PC-9 (cell line): ENCODE data around the gene NATD1. TPM values are rescaled to one million over a fixed set of nuclear protein-coding genes. Genes with fewer than 3 reads are reported as not detected.
A peak's percentile ranks its signal among the peaks of the same experiment; 100 is the strongest.

Experiments used
- BruUV-seq: library from RNA; stranded (reverse); fragments of 400-500 nt; replicated peaks from 2 replicates; lab custom pipeline; 2021; lab: Mats Ljungman, UMichigan
- CTCF ChIA-PET: fragments of 300-600 bp; sonication (Branson Sonifier 250); formaldehyde crosslinking; loops from one replicate; lab custom pipeline; 2022; ENCODE audit warnings: antibody characterized with exemption; lab: Charles Lee
- POLR2A ChIA-PET: fragments of 300-600 bp; sonication (Branson Sonifier 250); formaldehyde crosslinking; loops from one replicate; lab custom pipeline; 2022; ENCODE audit warnings: antibody characterized with exemption; ENCODE audit not compliant: unreplicated experiment; lab: Charles Lee
- DNase-seq, 2 experiments: peaks; one replicate each; pipeline versions ENCODE4 v3.0.0 to v3.0.0-alpha.2; 2015 to 2022; ENCODE audit warnings: mixed read lengths in 1 of 2
- H2AFZ ChIP-seq: fragments of 200-600 bp; sonication (generic); 2 replicates; pipeline ENCODE4 v1.8.1; 2017; ENCODE audit warnings: antibody characterized with exemption
- H3F3A ChIP-seq: fragments of 200-600 bp; sonication (generic); 2 replicates; pipeline ENCODE4 v1.8.1; 2017; ENCODE audit warnings: antibody characterized with exemption, mild to moderate bottlenecking, low read depth; ENCODE audit not compliant: insufficient read depth
- H3K27ac ChIP-seq: fragments of 200-600 bp; sonication (generic); 2 replicates; pipeline ENCODE4 v1.6.1; 2016; ENCODE audit warnings: mixed run types
- H3K27me3 ChIP-seq: fragments of 200-600 bp; sonication (generic); 2 replicates; pipeline ENCODE4 v1.6.1; 2016; ENCODE audit warnings: low read depth, mixed run types; ENCODE audit not compliant: insufficient read depth
- H3K36me3 ChIP-seq: fragments of 200-600 bp; sonication (generic); 2 replicates; pipeline ENCODE4 v1.6.1; 2016; ENCODE audit warnings: low read depth, mixed run types
- H3K4me1 ChIP-seq: fragments of 200-600 bp; sonication (generic); replicated peaks from 2 replicates; pipeline ENCODE4 v1.6.1; 2016; ENCODE audit warnings: mixed run types; ENCODE audit not compliant: insufficient read depth
- H3K4me2 ChIP-seq: fragments of 200-600 bp; sonication (generic); 2 replicates; pipeline ENCODE4 v1.6.1; 2017; ENCODE audit warnings: mixed run types
- H3K4me3 ChIP-seq: fragments of 200-600 bp; sonication (generic); 2 replicates; pipeline ENCODE4 v1.6.1; 2016; ENCODE audit warnings: mixed run types
- H3K79me2 ChIP-seq: fragments of 200-600 bp; sonication (generic); 2 replicates; pipeline ENCODE4 v1.6.1; 2017; ENCODE audit warnings: low read depth, mixed run types
- H3K9me2 ChIP-seq: fragments of 200-600 bp; sonication (generic); 2 replicates; pipeline ENCODE4 v1.8.1; 2017; ENCODE audit warnings: mild to moderate bottlenecking; ENCODE audit not compliant: insufficient read depth
- H3K9me3 ChIP-seq: fragments of 200-600 bp; sonication (generic); 2 replicates; pipeline ENCODE4 v1.8.1; 2016; ENCODE audit warnings: low read depth; ENCODE audit not compliant: insufficient read depth
- H4K20me1 ChIP-seq: fragments of 200-600 bp; sonication (generic); 2 replicates; pipeline ENCODE4 v1.8.1; 2017; ENCODE audit not compliant: insufficient read depth
- CTCF ChIP-seq: fragments of 200-600 bp; sonication (generic); conservative IDR thresholded peaks from 2 replicates; pipeline ENCODE4 v1.6.1; 2017; ENCODE audit warnings: mixed run types, antibody characterized with exemption, mild to moderate bottlenecking, moderate library complexity
- EZH2 ChIP-seq: fragments of 200-600 bp; sonication (generic); IDR thresholded peaks from 2 replicates; pipeline ENCODE4 v1.8.0; 2017; ENCODE audit warnings: antibody characterized with exemption, low read depth
- intact Hi-C: fragments of 100-400 bp; cut with micrococcal nuclease; formaldehyde crosslinking; loops from one replicate; pipeline ENCODE4 v1.10.0; 2022; ENCODE audit not compliant: unreplicated experiment
- total RNA-seq: library from RNA; stranded (reverse); gene quantifications from 2 replicates; pipeline ENCODE4 v1.2.3, GENCODE V29; 2021

Gene NATD1
- total RNA-seq, 1 experiment from 2014 or later: 5.4 TPM

GRCh38 chr17:21280081-21280518 is 26.9 kb upstream of the NATD1 start:
- DNase-seq: peak; percentile 60 to 89
- H3K9me2 ChIP-seq: no peaks in the 10 kb centered on the region
- 0 out of 2 replicates have a peak, but pooled peaks cover 4% of the 10 kb centered on the region for H4K20me1 ChIP-seq
- no peaks in the 10 kb centered on the region for H3K36me3 ChIP-seq
- no peak overlapping the region for H3K4me3 ChIP-seq
- peaks cover 4% of the 10 kb centered on the region for H3K79me2 ChIP-seq
- intact Hi-C loops: loop anchor here (1.0 to 2.0 kb wide), 4 partner anchors 35 to 239 kb away; no protein-coding TSS in a partner anchor
- ChIA-PET CTCF (interaction anchor here (0.6 to 1.0 kb wide), 2 partner anchors 16 to 231 kb away, joined by 3 to 4 read pairs; no protein-coding TSS in a partner anchor), POLR2A (no interaction called here)
- no peak overlapping the region for H3K27ac ChIP-seq
- no TSS peak for BruUV-seq
- TF ChIP-seq EZH2 (no peak), CTCF (peak; percentile 94)
- H3F3A ChIP-seq: peaks cover 22% of the 10 kb centered on the region; the same call in 1 of the 2 replicates
- H3K4me2 ChIP-seq: no peak overlapping the region
- H3K4me1 ChIP-seq: peaks cover 25% of the 10 kb centered on the region
- H3K27me3 ChIP-seq: no peaks in the 10 kb centered on the region
- H3K9me3 ChIP-seq: no peaks in the 10 kb centered on the region
- no peak overlapping the region for H2AFZ ChIP-seq

- Histone ChIP-seq H3K27ac (no peak overlapping the region), H3K9me3 (no peaks in the 10 kb centered on the region), H3K4me3 (no peak overlapping the region), H3K4me2 (no peak overlapping the region), H2AFZ (no peak overlapping the region), H3K4me1 (peaks cover 26% of the 10 kb centered on the region), H3K79me2 (no peaks in the 10 kb centered on the region), H3K36me3 (no peaks in the 10 kb centered on the region), H3F3A (peaks cover 22% of the 10 kb centered on the region; the same call in 1 of the 2 replicates), H4K20me1 (0 out of 2 replicates have a peak, but pooled peaks cover 4% of the 10 kb centered on the region), H3K9me2 (no peaks in the 10 kb centered on the region), H3K27me3 (no peaks in the 10 kb centered on the region)
- intact Hi-C loops: no loop called here
- CTCF ChIA-PET: interaction anchor here (1.0 kb wide), 1 partner anchor 232 kb away, joined by 3 read pairs; no protein-coding TSS in a partner anchor
- POLR2A ChIA-PET: interaction anchor here (0.6 kb wide), 1 partner anchor 272 kb away, joined by 6 read pairs; no protein-coding TSS in a partner anchor
- no peak for TF ChIP-seq EZH2
- no peak for TF ChIP-seq CTCF
- no peak for DNase-seq
- BruUV-seq: no TSS peak
These were observed 26.4 kb upstream of the NATD1 start for GRCh38 chr17:21279582-21279981.

- POLR2A ChIA-PET: interaction anchor here (0.6 kb wide), 1 partner anchor 273 kb away, joined by 6 read pairs; no protein-coding TSS in a partner anchor
- H3K4me3 ChIP-seq: no peak overlapping the region
- peaks cover 26% of the 10 kb centered on the region for H3K4me1 ChIP-seq
- H3K36me3 ChIP-seq: no peaks in the 10 kb centered on the region
- H3K9me3 ChIP-seq: no peaks in the 10 kb centered on the region
- DNase-seq: no peak
- TF ChIP-seq CTCF (no peak), EZH2 (no peak)
- no peak overlapping the region for H3K27ac ChIP-seq
- H3K27me3 ChIP-seq: no peaks in the 10 kb centered on the region
- intact Hi-C loops: no loop called here
- no peak overlapping the region for H2AFZ ChIP-seq
- no TSS peak for BruUV-seq
- no peaks in the 10 kb centered on the region for H3K79me2 ChIP-seq
- CTCF ChIA-PET: no interaction called here
- 0 out of 2 replicates have a peak, but pooled peaks cover 4% of the 10 kb centered on the region for H4K20me1 ChIP-seq
- no peak overlapping the region for H3K4me2 ChIP-seq
- no peaks in the 10 kb centered on the region for H3K9me2 ChIP-seq
- peaks cover 22% of the 10 kb centered on the region; the same call in 1 of the 2 replicates for H3F3A ChIP-seq
These were observed 26.0 kb upstream of the NATD1 start for GRCh38 chr17:21279198-21279535.
